ENCODE measurements around the gene AMN1.
"Not testable (repeated sequence)": the region's sequence is repeated elsewhere in the genome, so short reads cannot be mapped to it uniquely, and the experiment has no call there.

Gene AMN1

DNA sequence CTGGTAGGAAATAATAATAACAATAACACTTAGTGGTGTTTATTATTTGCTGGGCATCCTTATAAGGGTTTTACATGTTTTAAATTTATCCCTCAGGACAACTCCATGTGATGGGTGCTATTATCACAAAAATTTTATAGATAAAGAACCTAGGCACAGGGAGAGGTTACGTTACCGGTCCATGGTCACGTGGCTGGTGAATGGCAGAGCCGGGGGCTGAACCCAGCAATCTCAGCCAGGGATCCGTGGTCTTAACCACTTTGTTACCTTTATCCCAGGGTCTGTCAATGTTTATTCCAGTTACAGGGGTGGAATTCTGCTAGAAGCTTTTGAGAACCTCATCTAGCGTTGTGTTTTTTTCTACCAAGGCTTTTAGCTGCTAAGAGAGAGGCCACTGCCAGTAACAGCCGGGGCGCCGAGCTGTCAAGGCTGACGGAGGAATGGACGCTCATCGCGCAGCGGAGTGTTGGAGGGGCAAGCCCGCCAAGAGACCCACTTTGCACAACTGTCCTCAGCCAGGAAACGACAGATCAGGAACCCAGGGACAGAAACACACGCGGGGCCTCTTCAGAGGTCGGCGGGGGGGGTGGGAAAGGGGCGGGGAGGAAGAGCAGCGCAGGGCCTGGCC is 418 bp downstream of the AMN1 start:
- peak overlapping the region; percentile 97 for H3K27ac Mint-ChIP-seq (ENCODE audit: low read depth)
- H3K4me3 Mint-ChIP-seq = peak overlapping the region; percentile 98
- H3K9me3 Mint-ChIP-seq = peaks cover 4% of the 10 kb centered on the region
- peaks cover 17% of the 10 kb centered on the region for H3K36me3 Mint-ChIP-seq (ENCODE audit: insufficient read depth)
- H3K4me1 Mint-ChIP-seq = peaks cover 56% of the 10 kb centered on the region
- DNase-seq (ENCODE audit: low spot score in 2 of 2) (no peak), ATAC-seq (replicated peaks; ENCODE audit: extremely low read depth, poor library complexity, severe bottlenecking) (peak; percentile 25)
- H3K27me3 Mint-ChIP-seq = no peaks in the 10 kb centered on the region

DNA sequence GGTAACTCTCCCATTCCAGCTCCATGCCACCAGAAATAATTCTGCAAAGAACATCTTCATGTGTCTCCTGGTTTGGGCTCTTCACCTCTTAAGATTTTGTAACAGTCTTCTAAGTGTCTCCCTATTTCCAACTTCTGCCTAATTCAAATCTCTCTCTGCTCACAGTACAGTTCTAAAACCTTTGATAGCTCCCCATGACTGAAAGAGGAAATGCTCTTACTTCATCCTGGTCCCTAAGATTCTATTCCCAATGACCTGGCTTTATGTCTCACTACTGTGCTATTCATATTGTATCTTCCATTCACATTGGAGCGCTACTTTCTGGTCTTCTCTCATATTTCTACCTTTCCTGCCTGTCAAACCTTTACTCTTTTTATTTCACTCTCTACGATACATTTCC is 1.6 kb downstream of the AMN1 start:
- Mint-ChIP-seq H3K4me1 (peaks cover 60% of the 10 kb centered on the region), H3K4me3 (no peak overlapping the region), H3K27me3 (no peaks in the 10 kb centered on the region), H3K9me3 (peaks cover 4% of the 10 kb centered on the region), H3K36me3 (ENCODE audit: insufficient read depth) (peaks cover 25% of the 10 kb centered on the region), H3K27ac (ENCODE audit: low read depth) (no peak overlapping the region)
- ATAC-seq (replicated peaks; ENCODE audit: extremely low read depth, poor library complexity, severe bottlenecking) = no peak
- DNase-seq (ENCODE audit: low spot score in 2 of 2) = no peak

- DNase-seq (ENCODE audit: low spot score in 2 of 2) (no peak), ATAC-seq (replicated peaks; ENCODE audit: extremely low read depth, poor library complexity, severe bottlenecking) (no peak)
- Mint-ChIP-seq H3K4me3 (no peak overlapping the region), H3K27ac (ENCODE audit: low read depth) (no peak overlapping the region), H3K36me3 (ENCODE audit: insufficient read depth) (peaks cover 30% of the 10 kb centered on the region), H3K27me3 (no peaks in the 10 kb centered on the region), H3K4me1 (peaks cover 66% of the 10 kb centered on the region), H3K9me3 (peaks cover 4% of the 10 kb centered on the region)
These were observed 2.2 kb downstream of the AMN1 start for GRCh38 chr12:31726575-31726974.

- H3K27me3 Mint-ChIP-seq = no peaks in the 10 kb centered on the region
- H3K9me3 Mint-ChIP-seq = no peaks in the 10 kb centered on the region
- no peak overlapping the region for H3K27ac Mint-ChIP-seq (ENCODE audit: low read depth)
- ATAC-seq (replicated peaks; ENCODE audit: extremely low read depth, poor library complexity, severe bottlenecking) = no peak
- H3K4me3 Mint-ChIP-seq = no peak overlapping the region
- H3K36me3 Mint-ChIP-seq (ENCODE audit: insufficient read depth) = peaks cover 27% of the 10 kb centered on the region
- no peak for DNase-seq (ENCODE audit: low spot score in 2 of 2)
- H3K4me1 Mint-ChIP-seq = peaks cover 72% of the 10 kb centered on the region
These were observed 4.3 kb downstream of the AMN1 start for GRCh38 chr12:31724557-31724956.

DNA sequence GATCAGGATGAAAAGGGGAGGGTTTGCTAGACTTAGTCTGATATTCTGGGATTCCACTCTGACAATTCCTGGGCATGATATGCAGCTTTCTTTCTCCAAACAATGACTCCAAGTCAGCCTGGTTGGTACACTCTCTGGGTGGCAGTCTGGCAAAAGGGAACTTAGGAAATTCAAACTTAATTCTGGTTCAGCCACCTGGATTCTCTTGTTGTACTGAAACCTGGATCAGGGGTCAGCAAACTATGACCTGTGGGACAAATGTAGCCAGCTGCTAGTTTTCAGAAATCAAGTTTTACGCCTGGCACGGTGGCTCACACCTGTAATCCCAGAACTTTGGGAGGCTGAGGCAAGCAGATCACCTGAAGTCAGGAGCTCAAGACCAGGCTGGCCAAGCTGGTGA is 6.2 kb downstream of the AMN1 start:
- H3K4me3 Mint-ChIP-seq = peak overlapping the region; percentile 56
- H3K9me3 Mint-ChIP-seq = peaks cover 6% of the 10 kb centered on the region

DNA sequence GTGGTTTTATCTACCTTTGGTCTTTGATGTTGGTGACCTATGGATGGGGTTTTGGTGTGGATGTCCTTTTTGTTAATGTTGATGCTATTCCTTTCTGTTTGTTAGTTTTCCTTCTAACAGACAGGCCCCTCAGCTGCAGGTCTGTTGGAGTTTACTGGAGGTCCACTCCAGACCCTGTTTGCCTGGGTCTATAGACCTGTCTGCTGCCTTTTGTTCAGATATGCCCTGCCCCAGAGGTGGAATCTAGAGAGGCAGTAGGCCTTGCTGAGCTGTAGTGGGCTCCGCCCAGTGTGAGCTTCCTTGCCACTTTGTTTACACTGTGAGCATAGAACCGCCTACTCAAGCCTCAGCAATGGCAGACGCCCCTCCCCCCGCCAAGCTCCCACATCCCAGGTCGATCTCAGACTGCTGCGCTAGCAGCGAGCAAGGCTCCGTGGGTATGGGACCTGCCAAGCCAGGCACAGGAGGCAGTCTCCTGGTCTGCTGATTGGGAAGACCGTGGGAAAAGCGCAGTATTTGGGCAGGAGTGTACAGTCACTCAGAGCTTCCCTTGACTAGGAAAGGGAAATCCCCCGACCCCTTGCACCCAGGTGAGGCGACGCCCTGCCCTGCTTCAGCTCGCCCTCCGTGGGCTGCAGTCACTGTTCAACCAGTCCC is 10.2 kb downstream of the AMN1 start:
- H3K4me3 Mint-ChIP-seq; DNase-seq (ENCODE audit: low spot score in 2 of 2); H3K27me3 Mint-ChIP-seq; H3K9me3 Mint-ChIP-seq; ATAC-seq (replicated peaks; ENCODE audit: extremely low read depth, poor library complexity, severe bottlenecking); H3K27ac Mint-ChIP-seq (ENCODE audit: low read depth): not testable (repeated sequence)
- H3K36me3 Mint-ChIP-seq (ENCODE audit: insufficient read depth) = peaks cover 14% of the 10 kb centered on the region
- peaks cover 45% of the 10 kb centered on the region for H3K4me1 Mint-ChIP-seq

More for the DNA sequence above, 6.2 kb downstream of the AMN1 start:
- Mint-ChIP-seq H3K4me1 (peaks cover 68% of the 10 kb centered on the region), H3K27ac (ENCODE audit: low read depth) (peak overlapping the region; percentile 79), H3K36me3 (ENCODE audit: insufficient read depth) (peaks cover 14% of the 10 kb centered on the region), H3K27me3 (no peaks in the 10 kb centered on the region)
- no peak for DNase-seq (ENCODE audit: low spot score in 2 of 2)
- no peak for ATAC-seq (replicated peaks; ENCODE audit: extremely low read depth, poor library complexity, severe bottlenecking)

- not testable (repeated sequence) for H3K36me3 Mint-ChIP-seq (ENCODE audit: insufficient read depth); H3K27ac Mint-ChIP-seq (ENCODE audit: low read depth); ATAC-seq (replicated peaks; ENCODE audit: extremely low read depth, poor library complexity, severe bottlenecking); H3K9me3 Mint-ChIP-seq; H3K4me3 Mint-ChIP-seq; DNase-seq (ENCODE audit: low spot score in 2 of 2); H3K27me3 Mint-ChIP-seq
- H3K4me1 Mint-ChIP-seq = peaks cover 30% of the 10 kb centered on the region
These were observed 11.8 kb downstream of the AMN1 start for GRCh38 chr12:31716998-31717397.

DNA sequence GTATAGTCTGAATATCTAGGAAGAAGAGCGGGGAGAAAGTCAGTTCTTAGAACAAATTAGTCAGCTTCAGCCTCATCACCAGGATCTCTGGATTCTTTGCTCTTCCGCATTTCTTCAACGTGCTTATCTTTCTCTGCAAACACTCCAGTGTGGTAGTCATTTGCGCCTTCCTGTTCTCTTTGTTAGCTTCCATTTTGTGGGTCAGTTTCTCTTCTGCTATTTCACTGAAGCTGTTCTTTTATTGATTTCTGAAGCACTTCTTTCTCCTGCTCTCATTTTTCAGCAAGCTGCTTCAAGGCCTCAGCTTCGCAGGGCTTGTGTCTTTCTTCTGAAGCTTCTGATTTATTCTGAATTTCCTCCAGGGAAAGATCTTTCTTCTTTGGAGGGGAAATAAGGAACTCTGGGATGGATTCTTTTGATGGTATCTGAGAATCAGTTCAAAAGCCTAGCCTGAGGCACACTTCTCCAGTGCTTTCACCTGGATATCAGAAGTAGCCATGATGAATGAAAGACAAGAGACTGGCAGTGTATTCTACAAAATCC is 13.5 kb downstream of the AMN1 start:
- Mint-ChIP-seq H3K27me3 (no peaks in the 10 kb centered on the region), H3K36me3 (ENCODE audit: insufficient read depth) (peaks cover 2% of the 10 kb centered on the region), H3K4me3 (no peak overlapping the region), H3K9me3 (peaks cover 6% of the 10 kb centered on the region), H3K4me1 (peaks cover 14% of the 10 kb centered on the region), H3K27ac (ENCODE audit: low read depth) (no peak overlapping the region)
- no peak for ATAC-seq (replicated peaks; ENCODE audit: extremely low read depth, poor library complexity, severe bottlenecking)
- no peak for DNase-seq (ENCODE audit: low spot score in 2 of 2)

DNA sequence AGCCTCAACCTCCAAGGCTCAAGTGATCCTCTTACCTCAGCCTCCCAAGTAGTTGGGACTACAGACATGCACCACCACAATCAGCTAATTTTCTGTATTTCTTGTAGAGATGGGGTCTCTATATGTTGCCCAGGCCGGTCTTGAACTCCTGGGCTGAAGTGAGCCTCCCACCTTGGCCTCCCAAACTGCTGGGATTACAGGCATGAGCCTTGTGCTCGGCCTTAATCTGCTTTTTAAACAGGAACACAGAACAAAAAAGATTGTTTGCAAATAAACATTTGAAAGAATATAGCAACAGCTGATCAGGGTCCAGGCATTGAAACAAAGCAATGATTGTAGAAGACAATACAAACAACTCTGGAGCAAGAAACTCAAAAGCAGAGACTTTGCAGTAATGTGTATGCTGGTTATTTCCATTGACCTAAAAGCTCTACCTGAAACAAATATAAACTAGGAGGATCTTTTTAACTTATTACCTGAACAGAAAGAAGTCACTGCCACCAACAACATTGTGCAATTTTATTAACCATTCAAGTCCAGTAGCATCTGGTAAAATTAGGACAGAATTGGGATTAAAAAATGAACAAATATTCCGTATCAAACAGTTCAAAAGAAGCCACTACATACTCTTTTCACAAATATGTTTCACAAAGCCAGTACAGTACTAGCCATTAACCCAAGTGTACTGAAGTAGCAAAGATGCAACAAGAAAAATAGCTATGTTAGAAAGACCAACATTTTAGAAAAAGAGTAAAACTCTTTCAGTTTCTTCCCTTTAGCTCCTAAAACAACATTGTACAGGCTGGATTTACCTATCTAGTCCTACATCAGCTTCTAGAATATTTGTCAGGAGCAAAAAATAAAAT is 14.2 kb downstream of the AMN1 start:
- H3K27me3 Mint-ChIP-seq = no peaks in the 10 kb centered on the region
- H3K27ac Mint-ChIP-seq (ENCODE audit: low read depth) = no peak overlapping the region
- DNase-seq (ENCODE audit: low spot score in 2 of 2) (no peak), ATAC-seq (replicated peaks; ENCODE audit: extremely low read depth, poor library complexity, severe bottlenecking) (no peak)
- H3K36me3 Mint-ChIP-seq (ENCODE audit: insufficient read depth) = peaks cover 2% of the 10 kb centered on the region
- no peak overlapping the region for H3K4me3 Mint-ChIP-seq
- H3K9me3 Mint-ChIP-seq = peaks cover 6% of the 10 kb centered on the region
- peaks cover 14% of the 10 kb centered on the region for H3K4me1 Mint-ChIP-seq

DNA sequence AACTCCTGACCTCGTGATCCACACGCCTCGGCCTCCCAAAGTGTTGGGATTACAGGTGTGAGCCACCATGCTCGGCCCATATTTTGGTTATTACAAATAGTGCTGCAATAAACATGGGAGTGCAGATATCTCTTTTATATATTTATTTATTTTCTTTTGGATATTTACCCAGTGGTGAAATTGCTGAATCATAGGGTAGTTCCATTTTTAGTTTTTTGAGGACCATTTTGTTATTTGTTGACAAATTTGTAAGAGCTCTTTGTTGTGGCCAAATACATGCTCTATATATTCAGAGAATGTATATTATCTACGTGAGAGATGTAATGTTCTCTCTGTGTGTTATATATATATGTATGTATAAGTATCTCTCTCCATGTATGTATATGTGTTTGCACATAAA is 15.9 kb downstream of the AMN1 start:
- Mint-ChIP-seq H3K4me1 (peaks cover 2% of the 10 kb centered on the region), H3K36me3 (ENCODE audit: insufficient read depth) (peaks cover 2% of the 10 kb centered on the region), H3K4me3 (no peak overlapping the region), H3K9me3 (peaks cover 5% of the 10 kb centered on the region), H3K27ac (ENCODE audit: low read depth) (no peak overlapping the region), H3K27me3 (no peaks in the 10 kb centered on the region)
- ATAC-seq (replicated peaks; ENCODE audit: extremely low read depth, poor library complexity, severe bottlenecking) = no peak
- DNase-seq (ENCODE audit: low spot score in 2 of 2) = no peak

DNA sequence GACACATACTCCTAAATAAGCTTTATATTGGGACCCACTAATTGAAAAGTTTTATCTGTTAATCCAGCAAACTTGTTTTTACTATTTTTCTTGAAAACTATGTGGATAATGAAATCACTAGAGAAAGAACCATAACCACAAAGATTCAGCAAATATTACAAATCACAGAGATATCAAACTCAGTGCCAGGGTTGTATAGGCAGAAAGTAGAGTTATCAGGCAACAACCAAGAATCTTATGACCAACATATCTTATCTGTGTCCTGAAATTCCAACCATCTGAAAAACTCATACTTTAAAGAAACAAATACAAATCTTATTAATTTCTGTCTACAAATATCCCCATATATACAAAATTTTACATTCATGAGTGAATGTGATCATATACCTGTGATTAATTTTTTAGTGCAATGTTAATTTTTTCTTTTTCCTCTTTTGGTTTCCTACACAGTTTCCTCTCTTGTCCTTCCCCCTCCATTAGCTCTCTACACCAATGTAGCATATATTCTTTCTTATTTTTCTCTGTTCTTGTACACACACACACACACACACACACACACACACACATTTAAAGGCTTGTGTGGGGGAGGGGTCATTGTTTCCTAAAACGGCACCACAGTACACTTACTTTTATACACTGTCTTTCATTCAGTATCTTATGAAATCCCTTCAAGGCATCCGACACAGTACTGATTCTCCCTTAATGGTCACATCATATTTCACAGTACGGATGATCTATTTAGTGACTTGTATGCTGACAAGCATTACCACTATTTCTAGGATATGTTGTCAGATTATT is 18.6 kb downstream of the AMN1 start:
- Mint-ChIP-seq H3K4me3 (no peak overlapping the region), H3K9me3 (peaks cover 4% of the 10 kb centered on the region), H3K27ac (ENCODE audit: low read depth) (no peak overlapping the region), H3K36me3 (ENCODE audit: insufficient read depth) (peaks cover 2% of the 10 kb centered on the region), H3K4me1 (no peaks in the 10 kb centered on the region), H3K27me3 (no peaks in the 10 kb centered on the region)
- DNase-seq (ENCODE audit: low spot score in 2 of 2) (no peak), ATAC-seq (replicated peaks; ENCODE audit: extremely low read depth, poor library complexity, severe bottlenecking) (no peak)

DNA sequence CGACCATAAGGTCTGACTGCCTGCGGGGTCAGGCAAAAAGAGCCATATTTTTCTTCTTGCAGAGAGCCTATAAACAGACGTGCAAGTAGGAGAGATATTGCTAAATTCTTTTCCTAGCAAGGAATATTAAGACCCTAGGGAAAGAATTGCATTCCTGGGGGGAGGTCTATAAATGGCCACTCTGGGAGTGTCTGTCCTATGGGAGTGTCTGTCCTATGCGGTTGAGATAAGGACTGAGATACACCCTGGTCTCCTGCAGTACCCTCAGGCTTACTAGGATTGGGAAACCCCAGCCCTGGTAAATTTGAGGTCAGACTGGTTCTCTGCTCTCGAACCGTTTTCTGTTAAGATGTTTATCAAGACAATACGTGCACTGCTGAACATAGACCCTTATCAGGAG is 20.7 kb downstream of the AMN1 start:
- H3K9me3 Mint-ChIP-seq; ATAC-seq (replicated peaks; ENCODE audit: extremely low read depth, poor library complexity, severe bottlenecking); H3K4me1 Mint-ChIP-seq; DNase-seq (ENCODE audit: low spot score in 2 of 2); H3K27me3 Mint-ChIP-seq; H3K27ac Mint-ChIP-seq (ENCODE audit: low read depth); H3K4me3 Mint-ChIP-seq; H3K36me3 Mint-ChIP-seq (ENCODE audit: insufficient read depth): not testable (repeated sequence)

Data from central memory CD8-positive, alpha-beta T cell (primary cell).